ENCODE results near the gene APOB.
A peak's percentile ranks its signal among the peaks of the same experiment; 100 is the strongest.

Gene APOB

DNA sequence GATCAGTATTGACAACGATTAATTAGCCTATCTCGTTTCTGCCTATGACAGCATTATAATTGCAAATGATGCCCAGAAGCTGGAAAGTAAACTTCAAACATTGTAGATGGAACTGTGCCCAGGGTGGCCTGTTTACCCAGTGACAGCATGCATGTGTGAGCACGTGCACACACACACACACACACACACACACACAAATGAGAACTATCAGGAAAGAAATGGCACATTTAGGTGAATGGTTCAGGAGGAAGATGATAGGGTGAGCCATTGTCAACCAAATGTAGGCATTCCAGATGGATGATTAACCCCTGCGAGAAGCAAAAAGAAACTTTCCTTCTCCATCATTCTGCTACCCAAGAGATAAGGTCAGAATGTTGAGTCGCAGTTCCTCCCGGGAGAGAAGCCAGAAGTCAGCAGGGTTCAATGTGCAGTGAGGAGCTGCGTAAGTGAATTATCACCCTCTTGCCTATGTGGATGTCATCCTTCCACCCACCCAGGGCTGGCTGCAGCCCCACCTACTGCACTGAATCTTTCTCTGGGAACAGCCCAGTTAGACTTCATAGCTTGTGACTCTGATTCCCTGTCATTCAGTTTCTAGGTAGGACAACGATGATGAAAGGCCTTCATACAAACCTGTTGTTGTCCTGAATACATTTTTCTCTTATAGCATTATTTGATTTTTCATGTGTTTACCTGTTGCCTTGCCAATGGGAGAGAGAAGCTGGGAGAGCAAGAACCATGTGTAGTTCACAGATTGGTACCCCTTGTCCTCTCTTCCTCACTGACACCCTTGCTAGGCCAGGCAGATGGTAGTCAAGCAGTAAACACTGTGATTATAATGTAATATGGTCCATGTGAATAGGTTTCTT is 3.5 kb upstream of the APOB start:
- peak; percentile 26 for DNase-seq (ENCODE audit: low read depth)

DNA sequence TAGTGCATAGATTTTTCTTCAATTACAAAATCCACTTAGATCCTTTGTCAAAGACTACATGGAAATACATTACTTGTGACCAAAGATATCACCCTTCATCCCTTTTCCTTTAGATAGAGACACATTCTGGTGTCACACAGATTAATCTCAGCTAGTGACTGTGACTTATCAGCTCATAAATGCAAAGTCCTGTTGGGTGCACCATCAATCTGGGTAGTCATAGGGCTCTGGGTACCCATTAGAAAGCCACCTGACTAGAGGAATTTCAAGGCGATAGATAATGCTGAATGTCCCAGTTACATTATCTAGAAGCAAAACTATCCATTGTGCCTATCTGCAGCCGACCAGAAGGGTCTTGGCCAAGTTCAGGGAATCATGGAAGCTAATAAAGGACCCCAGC is 2.6 kb upstream of the APOB start:
- DNase-seq (ENCODE audit: low read depth) = no peak

DNA sequence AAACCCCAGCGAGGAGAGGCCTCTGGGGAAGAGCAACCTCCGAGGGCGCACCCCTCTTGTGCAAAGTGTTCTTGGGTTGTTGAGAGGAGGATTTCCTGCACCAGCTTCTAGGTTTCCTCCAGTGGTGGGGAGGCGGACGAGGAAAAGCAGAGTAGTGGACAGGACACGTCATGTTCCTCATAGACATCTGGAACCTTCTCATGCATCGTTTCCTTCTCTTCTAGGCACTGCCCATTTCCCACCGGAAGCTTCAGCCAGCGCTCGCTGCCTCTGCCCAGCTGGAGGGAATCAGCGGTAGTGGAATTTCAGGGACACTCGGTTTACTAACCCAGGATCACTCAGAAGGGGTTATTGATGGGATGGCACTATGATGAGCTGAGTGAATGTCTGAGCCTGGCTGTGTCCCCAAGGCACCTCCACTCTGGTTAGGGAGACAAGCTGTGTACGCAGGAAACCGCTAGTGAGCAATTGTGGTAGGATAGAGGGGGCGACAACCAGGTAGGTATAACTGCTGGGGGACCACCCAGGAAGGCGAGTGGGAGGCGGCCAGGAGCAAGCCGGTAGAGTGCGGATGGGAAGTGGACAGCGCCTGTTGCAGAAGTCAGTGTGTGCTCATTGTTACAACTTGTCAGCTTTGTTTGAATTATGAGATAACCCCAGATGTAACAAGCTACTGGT is 960 bp upstream of the APOB start:
- DNase-seq (ENCODE audit: low read depth) = no peak

DNA sequence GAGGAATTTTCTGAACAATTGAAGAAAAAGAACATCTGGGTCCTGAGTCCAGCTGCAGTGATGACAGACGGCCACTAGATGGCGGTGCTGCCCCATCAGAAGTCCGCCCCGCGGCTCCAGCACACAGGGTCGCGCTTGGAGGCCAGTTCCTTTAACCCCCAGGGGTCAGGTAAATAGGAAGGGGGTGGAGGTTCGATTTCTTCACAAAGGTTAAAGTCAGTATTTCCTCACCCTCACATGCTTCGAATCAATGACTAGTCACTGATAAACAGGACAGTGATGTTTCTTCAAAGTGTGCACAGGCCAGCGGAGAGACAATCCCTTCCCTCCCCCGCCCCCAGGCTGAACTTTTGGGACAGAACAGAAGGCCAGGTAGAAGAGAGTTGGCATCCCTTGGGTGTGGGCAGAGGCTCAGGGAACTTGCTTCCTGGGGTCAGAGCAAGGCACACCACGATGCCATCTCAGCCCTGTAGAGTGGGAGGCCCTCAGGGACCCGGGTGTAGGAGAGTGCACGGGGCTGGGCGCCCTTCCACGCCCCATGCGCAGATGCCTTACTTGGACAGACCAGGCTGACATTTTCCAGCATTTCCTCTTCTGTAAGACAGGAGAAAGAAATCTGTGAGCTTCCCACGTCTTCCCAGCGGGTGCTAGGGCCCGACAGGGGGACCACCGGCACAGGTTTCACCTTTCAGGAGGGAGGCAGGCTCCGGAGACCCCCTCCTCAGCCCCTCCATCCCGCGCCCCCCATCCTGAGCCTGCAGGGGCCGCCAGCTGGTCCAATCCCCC is 722 bp downstream of the APOB start:
- peak; percentile 48 for DNase-seq (ENCODE audit: low read depth)

DNA sequence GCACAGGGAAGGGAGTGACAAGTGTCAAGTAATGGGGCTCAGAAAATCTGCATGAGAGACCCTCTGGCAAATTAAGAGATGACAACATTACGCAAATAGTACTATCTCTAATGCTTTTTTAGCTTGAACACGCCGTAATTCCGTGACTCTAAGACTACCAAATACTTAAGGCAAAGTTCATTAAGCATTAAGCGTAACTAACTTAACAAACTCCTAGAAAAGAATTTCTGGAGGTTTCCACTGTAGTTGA is 1.2 kb downstream of the APOB start:
- no peak for DNase-seq (ENCODE audit: low read depth)

DNA sequence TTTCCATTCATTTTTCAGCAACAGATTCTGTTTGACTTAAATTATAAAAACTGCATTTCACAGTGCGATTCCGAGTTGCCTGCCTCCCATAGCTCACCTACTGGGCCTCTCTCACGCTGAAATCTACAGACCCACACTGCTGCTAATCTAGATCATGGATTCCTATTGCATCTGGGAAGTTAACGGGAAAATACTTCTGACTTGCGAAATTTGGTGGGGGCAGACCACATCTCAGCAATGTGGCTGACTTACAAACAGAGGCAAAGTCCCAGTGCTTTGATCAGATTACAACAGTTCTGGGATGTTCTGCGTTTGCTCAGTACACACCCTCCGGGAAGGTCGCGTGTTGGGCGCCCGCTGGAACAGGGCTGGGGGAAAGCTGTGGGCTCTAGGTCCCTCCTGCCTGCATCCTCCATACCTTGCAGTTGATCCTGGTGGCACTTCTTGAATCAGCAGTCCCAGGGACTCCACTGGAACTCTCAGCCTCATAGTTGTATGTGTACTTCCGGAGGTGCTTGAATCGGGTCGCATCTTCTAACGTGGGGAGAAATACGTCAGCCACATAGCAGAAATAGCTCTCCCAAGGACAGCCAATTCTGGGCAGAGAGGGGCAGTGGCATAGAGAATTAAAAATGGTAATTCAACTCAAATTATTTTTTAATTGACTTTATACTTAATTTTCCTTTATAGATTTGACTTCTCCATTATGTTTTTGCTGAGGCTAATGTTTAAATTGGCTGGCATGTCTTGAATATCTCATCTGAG is 1.7 kb downstream of the APOB start:
- peak; percentile 26 for DNase-seq (ENCODE audit: low read depth)

DNA sequence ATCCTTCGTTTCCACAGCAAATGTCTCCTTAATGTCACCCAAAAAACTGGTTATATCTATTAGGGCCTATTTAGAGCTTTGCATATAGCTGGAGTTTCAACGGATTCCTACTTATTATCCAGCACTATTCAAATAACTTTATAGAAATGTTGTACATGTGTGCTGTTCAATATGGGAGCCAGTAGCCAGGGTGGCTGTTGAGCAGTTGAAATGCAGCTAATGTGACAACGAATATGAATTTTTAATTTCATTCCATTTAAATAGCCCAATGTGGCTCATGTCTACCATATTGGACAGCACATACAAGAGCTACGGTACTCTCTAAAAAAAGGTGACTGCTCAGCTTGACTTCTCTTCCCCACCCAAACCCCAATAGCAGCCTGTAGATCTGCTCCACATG is 2.4 kb downstream of the APOB start:
- DNase-seq (ENCODE audit: low read depth) = no peak

DNA sequence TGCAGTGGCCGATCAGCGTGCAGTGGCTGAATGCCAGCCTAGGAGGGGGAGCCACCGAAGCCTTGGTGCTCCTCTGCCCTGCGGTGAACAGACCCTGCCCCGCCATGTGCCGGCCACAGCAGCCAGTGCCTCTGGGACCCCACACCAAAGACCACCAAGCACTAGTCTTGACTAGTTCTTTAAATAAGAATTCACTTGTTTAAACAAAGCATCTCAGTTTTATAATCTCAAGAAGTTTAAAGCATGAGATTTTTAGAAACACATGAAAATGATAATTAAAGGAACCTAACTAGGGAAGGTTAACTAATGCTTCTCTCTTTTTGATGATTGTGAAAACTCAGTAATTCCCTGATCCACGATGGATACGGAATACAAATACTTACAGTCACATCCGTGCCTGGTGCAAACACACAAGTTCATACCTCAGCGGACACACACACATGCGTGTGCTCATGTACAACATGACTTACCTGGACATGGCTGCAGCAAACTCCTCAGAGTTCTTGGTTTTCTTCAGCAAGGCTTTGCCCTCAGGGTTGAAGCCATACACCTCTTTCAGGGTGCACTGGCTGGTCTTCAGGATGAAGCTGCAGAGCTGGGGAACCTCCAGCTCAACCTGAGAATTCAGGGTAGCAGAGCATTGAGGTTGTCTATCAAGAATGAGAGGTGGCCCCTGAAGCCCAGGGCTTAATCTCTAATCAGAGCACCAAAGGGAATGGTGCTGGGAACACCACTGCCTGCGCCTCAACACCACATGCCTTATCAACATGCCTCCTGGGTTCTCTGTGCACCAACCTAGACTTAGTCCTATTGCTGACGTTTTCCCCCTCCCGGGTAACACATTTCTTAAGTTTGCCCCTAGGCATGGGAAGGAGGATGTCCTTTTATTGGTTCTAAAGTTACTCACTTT is 3.1 kb downstream of the APOB start:
- no peak for DNase-seq (ENCODE audit: low read depth)

DNA sequence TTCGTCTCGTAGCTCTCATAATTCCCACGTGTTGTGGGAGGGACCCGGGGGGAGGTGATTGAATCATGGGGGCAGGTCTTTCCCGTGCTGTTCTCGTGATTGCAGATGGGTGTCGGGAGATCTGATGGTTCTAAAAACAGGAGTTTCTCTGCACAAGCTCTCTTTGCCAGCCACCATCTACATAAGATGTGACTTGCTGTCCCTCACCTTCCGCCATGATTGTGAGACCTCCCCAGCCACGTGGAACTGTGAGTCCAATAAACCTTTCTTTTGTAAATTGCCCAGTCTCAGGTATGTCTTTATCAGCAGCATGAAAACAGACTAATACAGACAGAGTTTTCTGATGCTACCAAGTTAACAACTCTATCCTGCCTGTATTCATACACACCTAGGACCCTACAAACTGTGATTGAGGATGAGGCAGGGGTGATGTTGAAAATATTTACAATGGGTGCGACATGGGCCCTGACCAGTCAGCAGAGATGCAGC is 3.9 kb downstream of the APOB start:
- no peak for DNase-seq (ENCODE audit: low read depth)

DNA sequence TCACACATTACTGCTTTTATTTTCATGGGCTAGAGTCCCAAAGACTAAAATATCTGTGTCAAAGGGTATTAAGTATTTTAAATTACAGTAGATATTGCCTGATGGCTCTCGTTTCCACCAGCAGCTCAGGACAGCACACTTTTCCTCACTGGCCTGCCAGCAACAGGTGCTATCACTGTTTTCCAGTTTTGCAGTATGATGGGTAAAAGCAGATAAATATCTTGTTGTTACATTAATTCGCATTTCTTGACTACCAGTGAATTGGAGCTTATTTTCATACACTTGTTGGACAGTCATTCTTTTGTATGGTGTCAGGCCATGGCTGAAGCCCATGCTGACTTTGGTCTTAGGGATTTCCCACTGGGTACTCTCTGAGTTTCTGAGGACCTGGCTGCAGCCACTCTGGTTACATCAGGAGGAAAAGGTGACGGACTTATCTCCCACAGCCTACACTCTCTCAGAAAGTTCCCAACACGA is 4.8 kb downstream of the APOB start:
- DNase-seq (ENCODE audit: low read depth) = no peak

DNA sequence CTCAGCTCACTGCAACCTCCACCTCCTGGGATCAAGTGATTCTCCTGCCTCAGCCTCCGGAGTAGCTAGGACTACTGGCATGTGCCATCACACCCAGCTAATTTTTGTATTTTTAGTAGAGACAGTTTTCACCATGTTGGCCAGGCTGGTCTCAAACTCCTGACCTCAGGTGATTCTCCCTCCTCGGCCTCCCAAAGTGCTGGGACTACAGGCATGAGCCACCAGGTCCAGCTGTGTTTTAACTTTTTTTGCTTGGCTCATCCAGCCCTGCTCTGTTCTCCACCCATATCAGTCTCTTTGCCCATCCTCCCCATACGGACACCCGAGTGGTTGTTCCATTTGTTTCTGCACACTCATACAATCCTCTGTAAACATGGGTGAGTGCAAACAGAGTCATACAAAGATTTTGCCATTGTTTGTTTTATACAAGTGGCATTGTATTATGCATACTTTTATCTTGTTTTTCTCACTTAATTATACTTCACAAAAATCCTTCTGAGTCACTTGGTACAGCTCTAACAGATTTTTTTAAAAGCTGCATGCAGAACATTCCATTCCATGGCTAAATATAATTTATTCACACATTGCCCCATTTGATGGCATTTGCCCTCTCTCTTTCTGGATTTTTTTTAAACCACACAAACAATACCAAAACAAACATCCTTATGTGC is 5.3 kb downstream of the APOB start:
- DNase-seq (ENCODE audit: low read depth) = peak; percentile 40

DNA sequence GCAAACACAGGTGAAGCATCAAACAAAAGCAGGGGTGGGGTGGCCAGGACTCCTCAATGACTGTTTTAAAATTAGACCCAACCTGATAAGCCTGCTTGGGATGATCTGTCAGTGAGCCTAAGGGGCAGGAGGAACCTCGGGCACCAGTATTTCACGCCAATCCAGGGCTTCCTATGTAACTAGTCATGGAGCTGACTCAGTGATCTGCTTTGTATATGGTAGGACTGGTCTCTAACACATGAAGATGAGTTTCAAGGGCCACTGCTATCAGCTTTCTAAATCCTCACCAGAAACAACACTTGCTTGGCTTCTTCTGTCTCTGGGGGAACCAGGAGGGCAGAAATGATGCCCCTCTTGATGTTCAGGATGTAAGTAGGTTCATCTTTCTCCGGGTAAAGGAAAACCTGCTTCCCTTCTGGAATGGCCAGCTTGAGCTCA is 6.2 kb downstream of the APOB start:
- no peak for DNase-seq (ENCODE audit: low read depth)

DNA sequence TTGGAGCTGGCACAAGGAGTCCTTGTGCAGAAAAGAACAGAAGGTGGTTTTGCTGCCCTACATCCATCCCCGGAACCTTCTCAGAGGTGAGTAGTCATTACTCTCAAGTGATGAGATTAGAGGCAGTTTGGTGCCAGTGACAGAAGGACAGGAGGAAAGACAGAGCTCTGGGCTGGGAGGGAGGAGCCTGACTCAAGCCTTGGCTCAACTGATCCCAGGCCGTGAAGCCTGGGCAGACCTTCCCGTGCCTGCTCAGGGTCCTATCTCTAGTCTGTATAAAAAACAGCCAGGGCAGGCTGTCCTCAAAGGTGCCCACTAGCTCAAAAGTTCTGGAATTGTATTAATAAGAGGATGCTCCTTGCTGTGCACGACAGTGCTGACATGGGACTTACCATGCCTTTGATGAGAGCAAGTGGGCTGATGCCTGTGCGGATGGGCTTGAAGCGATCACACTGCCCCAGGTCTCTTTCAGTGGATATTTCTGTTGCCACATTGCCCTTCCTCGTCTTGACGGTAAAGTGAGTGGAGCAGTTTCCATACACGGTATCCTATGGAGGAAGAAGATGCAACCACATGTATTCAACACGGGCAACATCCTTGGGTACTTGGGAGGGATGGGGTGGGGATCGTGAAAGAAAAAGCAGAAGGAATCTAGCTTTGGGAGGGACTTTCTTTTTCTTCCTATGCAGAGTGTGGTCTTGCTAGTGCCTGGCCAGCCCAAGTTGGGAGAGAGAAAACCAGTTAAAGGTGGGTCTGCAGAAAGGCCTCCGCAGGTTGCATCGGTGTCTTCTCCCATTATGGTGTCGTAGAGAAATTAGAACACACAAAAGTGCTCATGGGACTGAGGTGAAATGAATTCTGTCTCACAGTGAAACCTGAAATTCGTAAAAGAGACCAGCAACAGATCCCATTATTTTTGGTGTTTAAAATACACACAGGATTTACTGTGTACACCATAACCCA is 6.9 kb downstream of the APOB start:
- no peak for DNase-seq (ENCODE audit: low read depth)

DNA sequence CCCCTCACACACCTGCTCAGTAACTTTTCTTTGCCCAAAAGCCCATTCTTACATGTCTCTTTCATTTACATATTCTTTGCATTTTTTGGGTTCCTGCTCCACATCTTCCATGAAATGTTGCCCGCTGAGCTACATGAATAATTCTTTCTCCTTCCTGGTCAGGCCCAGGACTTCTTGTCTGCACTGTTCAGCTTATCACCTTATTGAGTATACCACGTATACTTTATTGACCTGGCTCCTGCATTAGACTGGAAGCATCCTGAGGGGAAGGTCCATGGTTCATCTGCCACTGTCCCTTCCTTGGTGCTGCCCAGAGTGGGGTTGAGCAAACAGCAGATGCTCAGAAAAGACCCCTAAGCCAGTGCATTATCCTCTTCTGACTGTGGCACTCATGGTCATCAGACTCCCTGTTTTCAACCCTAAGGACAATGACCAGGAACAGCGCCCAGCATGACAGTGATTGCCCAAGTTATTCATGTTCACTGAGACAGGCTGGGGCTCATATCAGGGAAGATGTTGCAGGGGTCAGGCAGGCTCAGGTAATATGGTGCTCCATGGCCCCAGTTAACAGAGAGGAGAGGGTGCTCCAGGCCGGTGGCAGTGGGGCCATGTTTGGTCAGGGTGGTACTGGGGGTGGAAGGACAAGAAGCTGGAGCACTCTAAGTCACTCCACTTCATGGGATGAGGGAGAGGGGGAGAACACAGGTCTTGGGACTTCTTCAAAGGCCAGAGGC is 7.7 kb downstream of the APOB start:
- no peak for DNase-seq (ENCODE audit: low read depth)

DNA sequence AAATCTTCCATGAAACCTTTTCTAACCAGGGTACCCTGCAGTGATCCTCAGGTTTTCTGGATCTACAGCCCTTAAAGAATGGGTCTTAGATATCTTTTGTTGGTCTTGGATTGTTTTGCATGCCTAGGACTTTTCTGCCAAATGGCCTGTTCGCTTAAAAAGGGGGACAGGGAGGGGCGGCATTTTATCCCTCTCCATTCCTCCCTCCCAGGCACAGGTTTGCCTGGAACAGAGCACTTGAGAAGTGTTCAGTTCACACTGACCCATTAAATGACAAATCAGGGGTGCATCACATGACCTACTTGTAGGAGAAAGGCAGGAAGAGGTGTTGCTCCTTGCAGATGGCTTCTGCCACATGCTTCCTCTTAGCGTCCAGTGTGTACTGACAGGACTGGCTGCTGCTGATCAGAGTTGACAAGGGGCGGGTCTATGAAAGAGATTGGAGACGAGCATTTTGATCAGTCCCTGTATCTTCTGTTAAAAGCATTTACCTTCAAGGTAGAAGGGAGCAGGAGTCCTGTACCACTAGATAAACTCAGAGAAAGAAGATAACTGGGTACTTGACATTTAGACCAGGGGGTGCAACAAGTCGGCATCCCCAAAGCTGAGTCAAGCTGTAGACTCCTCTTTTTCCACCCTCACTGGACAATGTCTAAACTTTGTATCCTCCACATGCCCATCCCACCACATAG is 8.4 kb downstream of the APOB start:
- DNase-seq (ENCODE audit: low read depth) = no peak

DNA sequence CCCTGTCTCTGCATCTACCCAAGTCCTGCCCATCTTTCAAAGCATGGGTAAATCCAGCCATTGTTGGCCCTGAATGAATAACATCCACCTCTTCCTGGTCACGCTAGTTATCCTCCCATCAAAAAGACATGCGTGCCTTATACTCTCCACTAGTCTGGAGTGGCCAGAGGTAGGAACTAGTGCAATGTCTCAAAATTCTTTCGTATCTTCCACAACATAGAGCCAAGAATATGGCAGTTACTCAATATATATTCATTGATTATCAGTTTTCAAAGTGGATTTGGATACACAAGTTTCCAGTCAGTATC is 8.9 kb downstream of the APOB start:
- DNase-seq (ENCODE audit: low read depth) = no peak

DNA sequence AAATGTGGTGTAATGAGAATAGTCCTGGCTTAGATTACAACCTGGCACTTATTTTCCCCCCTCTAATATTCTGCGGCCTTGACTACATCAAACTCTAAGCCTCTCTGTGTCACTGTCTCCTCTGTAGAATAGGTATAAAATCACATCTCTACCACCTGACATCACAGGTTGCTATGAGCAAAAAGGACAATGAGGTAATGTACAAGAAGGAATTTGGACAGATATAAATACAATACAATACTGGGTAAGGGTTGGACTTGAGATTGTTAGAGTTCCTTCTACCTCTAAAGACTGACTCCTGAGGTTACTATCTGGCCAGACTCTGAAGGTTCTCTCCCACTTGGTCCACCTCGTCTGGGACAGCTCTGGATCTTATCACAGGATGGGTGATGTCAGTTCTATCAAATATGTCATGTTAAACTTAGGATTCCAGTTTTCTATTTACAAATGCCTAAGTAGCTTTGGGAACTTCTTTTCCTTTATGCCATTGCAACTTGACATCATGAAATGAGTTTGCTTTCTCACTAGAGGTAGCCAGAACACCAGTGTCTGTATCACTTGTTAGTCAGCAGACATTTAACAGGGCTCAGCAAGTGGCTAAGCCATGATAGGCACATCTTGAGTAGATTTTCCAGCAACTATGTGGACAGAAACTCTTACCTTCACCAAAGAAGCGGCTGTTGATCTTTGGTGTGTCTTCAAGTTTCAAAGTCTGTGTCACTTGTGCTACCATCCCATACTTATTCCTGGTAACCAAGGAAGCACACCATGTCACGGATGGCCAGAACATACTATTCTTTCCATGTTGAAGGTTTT is 9.5 kb downstream of the APOB start:
- no peak for DNase-seq (ENCODE audit: low read depth)
